Loucy (cell line): ENCODE data around the gene EVA1B.

Experiments used
- H2AFZ ChIP-seq: fragments of 200-600 bp; sonication (generic); 2 replicates; pipeline ENCODE4 v1.6.0; 2016; ENCODE audit warnings: antibody characterized with exemption, mild to moderate bottlenecking, low read length, moderate library complexity
- H3F3A ChIP-seq: fragments of 200-600 bp; 2 replicates; pipeline ENCODE4 v1.6.0; 2016; ENCODE audit warnings: antibody characterized with exemption, low read depth, mild to moderate bottlenecking
- H3K27me3 ChIP-seq: fragments of 200-600 bp; sonication (generic); 2 replicates; pipeline ENCODE4 v1.6.1; 2014; ENCODE audit warnings: low read length, mild to moderate bottlenecking; ENCODE audit not compliant: insufficient read depth, poor library complexity, severe bottlenecking
- H3K36me3 ChIP-seq: fragments of 200-600 bp; sonication (generic); 2 replicates; pipeline ENCODE4 v1.6.1; 2016; ENCODE audit warnings: low read length; ENCODE audit not compliant: insufficient read depth
- H3K4me1 ChIP-seq: fragments of 200-600 bp; sonication (generic); 2 replicates; pipeline ENCODE4 v1.5.1; 2014; ENCODE audit warnings: low read length, mild to moderate bottlenecking; ENCODE audit not compliant: insufficient read depth, poor library complexity, severe bottlenecking
- H3K4me2 ChIP-seq: fragments of 200-600 bp; sonication (generic); 2 replicates; pipeline ENCODE4 v1.6.0; 2014; ENCODE audit warnings: antibody characterized with exemption, low read length, low read depth, mild to moderate bottlenecking; ENCODE audit not compliant: poor library complexity, severe bottlenecking
- H3K4me3 ChIP-seq: fragments of 200-600 bp; sonication (generic); 2 replicates; pipeline ENCODE4 v1.5.1; 2014; ENCODE audit warnings: low read length, mild to moderate bottlenecking, mixed read lengths; ENCODE audit not compliant: poor library complexity, severe bottlenecking
- H3K79me2 ChIP-seq: fragments of 200-600 bp; sonication (generic); 2 replicates; pipeline ENCODE4 v1.6.1; 2014; ENCODE audit warnings: low read length; ENCODE audit not compliant: insufficient read depth
- H3K9ac ChIP-seq: fragments of 200-600 bp; sonication (generic); 2 replicates; pipeline ENCODE4 v1.6.0; 2014; ENCODE audit warnings: mild to moderate bottlenecking, low read depth, low read length, moderate library complexity; ENCODE audit not compliant: poor library complexity, severe bottlenecking
- H3K9me2 ChIP-seq: fragments of 200-600 bp; sonication (generic); replicated peaks from 2 replicates; pipeline ENCODE4 v1.6.1; 2016; ENCODE audit warnings: low read depth, low read length, mixed read lengths
- H3K9me3 ChIP-seq: fragments of 200-600 bp; sonication (generic); 2 replicates; pipeline ENCODE4 v1.6.1; 2014; ENCODE audit warnings: mild to moderate bottlenecking, antibody characterized with exemption, low read length, low read depth; ENCODE audit not compliant: insufficient read depth
- H4K20me1 ChIP-seq: fragments of 200-600 bp; sonication (generic); 2 replicates; pipeline ENCODE4 v1.6.0; 2014; ENCODE audit warnings: antibody characterized with exemption, low read length, mild to moderate bottlenecking; ENCODE audit not compliant: insufficient read depth, poor library complexity, severe bottlenecking
- CTCF ChIP-seq: fragments of 200-600 bp; sonication (generic); conservative IDR thresholded peaks from 2 replicates; pipeline ENCODE4 v1.5.1; 2014; ENCODE audit warnings: mild to moderate bottlenecking, antibody characterized with exemption, low read length
- EZH2phosphoT487 ChIP-seq: fragments of 200-600 bp; IDR thresholded peaks from 2 replicates; pipeline ENCODE4 v1.6.1; 2018; ENCODE audit warnings: antibody characterized with exemption, mild to moderate bottlenecking, moderate library complexity, borderline replicate concordance

The EVA1B gene

DNA sequence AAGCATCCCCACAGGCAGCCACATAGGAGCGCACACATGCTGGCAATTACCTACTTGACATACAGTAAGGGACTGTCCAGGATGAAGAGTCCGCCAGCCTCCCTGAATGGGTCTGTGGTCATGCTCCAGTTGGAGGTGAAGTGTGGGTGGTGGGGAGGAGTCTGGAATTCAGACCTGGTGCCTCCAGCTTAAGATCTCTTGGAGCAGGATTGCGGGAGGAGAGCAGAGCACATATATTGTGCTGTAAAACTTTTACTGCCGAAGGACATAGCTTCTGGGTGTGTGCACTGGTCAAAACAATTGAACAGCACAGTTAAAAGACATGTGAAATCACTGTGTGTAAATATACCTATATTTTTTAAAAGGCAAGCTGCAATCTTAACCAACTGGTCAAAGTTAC is 44.4 kb upstream of the EVA1B start:
- Histone ChIP-seq H3K4me2 (no peak overlapping the region), H3K9ac (no peak overlapping the region), H3K79me2 (peaks cover 40% of the 10 kb centered on the region), H3K36me3 (peaks cover under 1% of the 10 kb centered on the region; the same call in 1 of the 2 replicates), H3F3A (no peaks in the 10 kb centered on the region), H3K9me2 (no peaks in the 10 kb centered on the region), H4K20me1 (no peaks in the 10 kb centered on the region), H3K27me3 (no peaks in the 10 kb centered on the region), H3K4me1 (peaks cover 19% of the 10 kb centered on the region), H3K4me3 (no peak overlapping the region), H3K9me3 (no peaks in the 10 kb centered on the region), H2AFZ (no peak overlapping the region)
- no peak for TF ChIP-seq EZH2phosphoT487
- no peak for TF ChIP-seq CTCF

GRCh38 chr1:36367066-36367465 is 43.6 kb upstream of the EVA1B start:
- Histone ChIP-seq H3K9ac (no peak overlapping the region), H3K4me3 (no peak overlapping the region), H2AFZ (no peak overlapping the region), H3K9me2 (no peaks in the 10 kb centered on the region), H3K36me3 (peaks cover 8% of the 10 kb centered on the region; the same call in 1 of the 2 replicates), H3K4me1 (peaks cover 14% of the 10 kb centered on the region), H3K4me2 (no peak overlapping the region), H3K9me3 (no peaks in the 10 kb centered on the region), H3F3A (no peaks in the 10 kb centered on the region), H3K27me3 (no peaks in the 10 kb centered on the region), H3K79me2 (peaks cover 33% of the 10 kb centered on the region), H4K20me1 (no peaks in the 10 kb centered on the region)
- TF ChIP-seq EZH2phosphoT487 (no peak), CTCF (no peak)

- H3F3A ChIP-seq, result no peaks in the 10 kb centered on the region
- H3K9me2 ChIP-seq, result no peaks in the 10 kb centered on the region
- H2AFZ ChIP-seq, result no peak overlapping the region
- TF ChIP-seq EZH2phosphoT487 (no peak), CTCF (peak; percentile 31; the same call in 1 of the 2 replicates)
- H3K36me3 ChIP-seq, result peaks cover 13% of the 10 kb centered on the region; the same call in 1 of the 2 replicates
- H3K9ac ChIP-seq, result no peak overlapping the region
- peaks cover 27% of the 10 kb centered on the region for H3K79me2 ChIP-seq
- H4K20me1 ChIP-seq, result no peaks in the 10 kb centered on the region
- no peaks in the 10 kb centered on the region for H3K27me3 ChIP-seq
- H3K4me3 ChIP-seq, result peak overlapping the region; percentile 24
- peaks cover 14% of the 10 kb centered on the region for H3K4me1 ChIP-seq
- no peaks in the 10 kb centered on the region for H3K9me3 ChIP-seq
- H3K4me2 ChIP-seq, result peak overlapping the region; percentile 50
Observed at GRCh38 chr1:36366091-36366661, 42.7 kb upstream of the EVA1B start.
